K562 (cell line): ENCODE data around the gene ALDH1A3. TPM values are rescaled to one million over a fixed set of nuclear protein-coding genes. Genes with fewer than 3 reads are reported as not detected.

Source experiments
- ETS2 ChIP-seq: IDR thresholded peaks from 2 replicates; pipeline ENCODE4 v1.6.1; 2016; ENCODE audit warnings: borderline replicate concordance, missing genetic modification characterization, mild to moderate bottlenecking, moderate library complexity, missing compliant biosample characterization; ENCODE audit not compliant: poor library complexity, severe bottlenecking
- LCOR ChIP-seq: sonication (generic); formaldehyde crosslinking; IDR thresholded peaks from 2 replicates; pipeline ENCODE4 v1.8.0; 2022; ENCODE audit warnings: mild to moderate bottlenecking, missing genetic modification reagents
- RBFOX2 ChIP-seq: fragments of 200-400 bp; formaldehyde crosslinking; IDR thresholded peaks from 2 replicates; pipeline ENCODE4 v1.6.1; 2017; ENCODE audit warnings: low read depth, mild to moderate bottlenecking, low read length, moderate library complexity
- SREBF1 ChIP-seq: fragments of 150-350 bp; IDR thresholded peaks from 2 replicates; pipeline ENCODE4 v1.6.1; 2014; ENCODE audit warnings: antibody characterized with exemption, low read depth, low read length, borderline replicate concordance
- ZBTB11 ChIP-seq, 3 experiments: fragments of 200-800 bp in 1 of 3; fragments of 250-450 bp in 1 of 3; fragments of 450-650 bp in 1 of 3; sonication (Bioruptor Pico) in 1 of 3; sonication (Bioruptor generic) in 1 of 3; formaldehyde crosslinking in 1 of 3; IDR thresholded peaks; 2 replicates each; pipeline versions ENCODE4 v1.6.1 to v1.8.0; 2016 to 2022; ENCODE audit warnings: mild to moderate bottlenecking in 2 of 3, missing genetic modification characterization in 2 of 3, missing compliant biosample characterization in 1 of 3, moderate library complexity in 1 of 3
- polyA plus RNA-seq, 8 experiments: library from polyadenylated mRNA; depleted of rRNA in 4 of 8; stranded (reverse) in 5 of 8; unstranded in 3 of 8; fragments of >200 nt; fragmentation: Nextera tagmentation in 2 of 8; fragmentation: Illumina TruSeq in 1 of 8; extraction: Ambion mirVana in 2 of 8; extraction: Trizol in 1 of 8; gene quantifications; 2 replicates each; pipeline versions ENCODE4 v1.2.1 to v1.2.3, GENCODE V29; 2011 to 2014; ENCODE audit warnings: inconsistent platforms in 1 of 8, missing spikeins in 1 of 8
- total RNA-seq, 7 experiments: library from RNA; depleted of rRNA in 6 of 7; stranded (reverse); fragments of >200 nt in 6 of 7; fragmentation: Illumina TruSeq in 2 of 7; extraction: Trizol in 2 of 7; gene quantifications; 2 replicates each; pipeline versions ENCODE4 v1.2.1 to v1.2.3, GENCODE V29; 2011 to 2021; ENCODE audit warnings: low replicate concordance in 1 of 7

ALDH1A3 gene
- total and polyA plus RNA-seq, 9 of the 15 experiments (the other 6 are each of a cell fraction or from before 2014, with no cell fraction given) = 0.38 TPM; not detected in 8

GRCh38 chr15:100942656-100943425, 63.2 kb downstream of the ALDH1A3 start (continued):
- TF ChIP-seq ZBTB11 (CRISPR knock-in tag; IDR thresholded peaks at IDR 0.05) (no peak), ETS2 (tag) (no peak), RBFOX2 (no peak), LCOR (CRISPR knock-in tag) (no peak), SREBF1 (no peak)
